ENCODE data around the gene SH3GL1.
A peak's percentile ranks its signal among the peaks of the same experiment; 100 is the strongest.
"Not testable (repeated sequence)": the region's sequence is repeated elsewhere in the genome, so short reads cannot be mapped to it uniquely, and the experiment has no call there.

SH3GL1 gene

GRCh38 chr19:4365791-4366665 lies 34.3 kb downstream of the SH3GL1 start:
- DNase-seq (ENCODE audit: low read depth in 2 of 2, low spot score in 1 of 2), result no peak

- DNase-seq (ENCODE audit: low read depth in 2 of 2, low spot score in 1 of 2), result no peak
These were observed 35.0 kb downstream of the SH3GL1 start for GRCh38 chr19:4365341-4365740.

- DNase-seq (ENCODE audit: low read depth in 2 of 2, low spot score in 1 of 2), result no peak
These were observed 36.6 kb downstream of the SH3GL1 start for GRCh38 chr19:4363571-4364304.

- DNase-seq (ENCODE audit: low read depth in 2 of 2, low spot score in 1 of 2), result no peak
These were observed 37.4 kb downstream of the SH3GL1 start for GRCh38 chr19:4362831-4363545.

GRCh38 chr19:4362101-4362828 lies 38.1 kb downstream of the SH3GL1 start:
- DNase-seq (ENCODE audit: low read depth in 2 of 2, low spot score in 1 of 2), result no peak

- DNase-seq (ENCODE audit: low read depth in 2 of 2, low spot score in 1 of 2), result no peak
These were observed 38.9 kb downstream of the SH3GL1 start for GRCh38 chr19:4361152-4362046.

GRCh38 chr19:4360641-4361151 lies 39.7 kb downstream of the SH3GL1 start:
- no peak for DNase-seq (ENCODE audit: low read depth in 2 of 2, low spot score in 1 of 2)

- DNase-seq (ENCODE audit: low read depth in 2 of 2, low spot score in 1 of 2), result no peak
These were observed 40.2 kb downstream of the SH3GL1 start for GRCh38 chr19:4360081-4360569.

GRCh38 chr19:4359627-4360000 lies 40.7 kb downstream of the SH3GL1 start:
- DNase-seq (ENCODE audit: low read depth in 2 of 2, low spot score in 1 of 2), result no peak

- no peak for DNase-seq (ENCODE audit: low read depth in 2 of 2, low spot score in 1 of 2)
These were observed 41.4 kb downstream of the SH3GL1 start for GRCh38 chr19:4358709-4359626.

- no peak for DNase-seq (ENCODE audit: low read depth in 2 of 2, low spot score in 1 of 2)
These were observed 42.4 kb downstream of the SH3GL1 start for GRCh38 chr19:4357921-4358326.

GRCh38 chr19:4357095-4357797 lies 43.1 kb downstream of the SH3GL1 start:
- no peak for DNase-seq (ENCODE audit: low read depth in 2 of 2, low spot score in 1 of 2)

GRCh38 chr19:4354897-4355296 lies 45.5 kb downstream of the SH3GL1 start:
- DNase-seq (ENCODE audit: low read depth in 2 of 2, low spot score in 1 of 2), result no peak

GRCh38 chr19:4354282-4354681 lies 46.1 kb downstream of the SH3GL1 start:
- DNase-seq (ENCODE audit: low read depth in 2 of 2, low spot score in 1 of 2), result no peak

- DNase-seq (ENCODE audit: low read depth in 2 of 2, low spot score in 1 of 2), result peak in 1 of 2 donors; percentile 22
These were observed 47.6 kb downstream of the SH3GL1 start for GRCh38 chr19:4352701-4353121.

- no peak for DNase-seq (ENCODE audit: low read depth in 2 of 2, low spot score in 1 of 2)
These were observed 49.6 kb downstream of the SH3GL1 start for GRCh38 chr19:4350726-4351125.

- no peak for DNase-seq (ENCODE audit: low read depth in 2 of 2, low spot score in 1 of 2)
These were observed 50.2 kb downstream of the SH3GL1 start for GRCh38 chr19:4350111-4350510.

- not testable (repeated sequence) for DNase-seq (ENCODE audit: low read depth in 2 of 2, low spot score in 1 of 2)
These were observed 51.1 kb downstream of the SH3GL1 start for GRCh38 chr19:4349225-4349624.
